H1 (cell line): ENCODE data around the gene ALKBH7. TPM values are rescaled to one million over a fixed set of nuclear protein-coding genes. Genes with fewer than 3 reads are reported as not detected.

Source experiments
- CTCF ChIA-PET: fragments of 300-600 bp; sonication (Branson Sonifier 250); formaldehyde crosslinking; loops from one replicate; lab custom pipeline; 2021; ENCODE audit not compliant: partially characterized antibody; lab: Charles Lee
- POLR2A ChIA-PET: fragments of 300-600 bp; sonication (Branson Sonifier 250); formaldehyde crosslinking; loops from one replicate; lab custom pipeline; 2021; ENCODE audit warnings: inconsistent platforms; ENCODE audit not compliant: partially characterized antibody; lab: Charles Lee
- DNase-seq, 2 experiments: peaks; one replicate each; pipeline versions ENCODE4 v3.0.0 to v3.0.0-alpha.2; 2010 to 2022; ENCODE audit warnings: low spot score in 2 of 2, low read depth in 1 of 2, mixed read lengths in 1 of 2
- FAIRE-seq: peaks from 2 replicates; lab custom pipeline; 2011; peaks lifted over from hg19 to GRCh38; lab: Jason Lieb, UNC
- H2AFZ ChIP-seq: 2 replicates; pipeline ENCODE4 v1.8.1; 2012; ENCODE audit warnings: low read length, inconsistent platforms
- H2AK5ac ChIP-seq: 2 replicates; pipeline ENCODE4 v1.6.1; 2013; ENCODE audit warnings: low read depth, low read length
- H2BK120ac ChIP-seq: replicated peaks from 2 replicates; pipeline ENCODE3; 2013; ENCODE audit warnings: low read depth, low read length, inconsistent platforms
- H2BK12ac ChIP-seq: 2 replicates; pipeline ENCODE4 v1.6.1; 2013; ENCODE audit warnings: low read depth, low read length
- H2BK15ac ChIP-seq: 2 replicates; pipeline ENCODE4 v1.6.1; 2013; ENCODE audit warnings: low read length
- H2BK20ac ChIP-seq: 2 replicates; pipeline ENCODE4 v1.6.1; 2013; ENCODE audit warnings: low read length
- H2BK5ac ChIP-seq: 2 replicates; pipeline ENCODE4 v1.6.1; 2013; ENCODE audit warnings: low read depth, low read length
- H3K14ac ChIP-seq: 2 replicates; pipeline ENCODE4 v1.6.1; 2013; ENCODE audit warnings: inconsistent platforms; ENCODE audit not compliant: insufficient read length
- H3K18ac ChIP-seq: 2 replicates; pipeline ENCODE4 v1.6.1; 2013; ENCODE audit warnings: low read length; ENCODE audit errors: extremely low read depth
- H3K23ac ChIP-seq: 2 replicates; pipeline ENCODE4 v1.6.1; 2013; ENCODE audit warnings: inconsistent platforms; ENCODE audit not compliant: insufficient read length
- H3K23me2 ChIP-seq: 2 replicates; pipeline ENCODE4 v1.6.1; 2013; ENCODE audit warnings: low read depth, low read length
- H3K27ac ChIP-seq: 2 replicates; pipeline ENCODE4 v1.6.1; 2011; ENCODE audit warnings: low read depth, low read length, inconsistent platforms
- H3K27me3 ChIP-seq, 4 experiments: replicated peaks in 1 of 4; 1 replicate in 1 of 4; 2 replicates in 3 of 4; pipeline versions ENCODE4 v1.6.1 to v1.8.1; 2011 to 2013; ENCODE audit warnings: low read length in 3 of 4, mild to moderate bottlenecking in 3 of 4, inconsistent platforms in 2 of 4, mixed read lengths in 2 of 4, moderate library complexity in 1 of 4; ENCODE audit not compliant: control insufficient read depth in 3 of 4, insufficient read depth in 3 of 4; ENCODE audit errors: extremely low read depth in 1 of 4
- H3K36me3 ChIP-seq, 4 experiments: 2 replicates each; pipeline versions ENCODE4 v1.6.1 to v1.8.1; 2011 to 2013; ENCODE audit warnings: mild to moderate bottlenecking in 4 of 4, low read length in 3 of 4, moderate library complexity in 2 of 4, control low read depth in 1 of 4, inconsistent platforms in 1 of 4; ENCODE audit not compliant: insufficient read depth in 4 of 4, control insufficient read depth in 2 of 4
- H3K4ac ChIP-seq: replicated peaks from 2 replicates; pipeline ENCODE3; 2013; ENCODE audit warnings: low read length, low read depth, mixed read lengths, inconsistent platforms; ENCODE audit not compliant: insufficient read length
- H3K4me1 ChIP-seq, 4 experiments: replicated peaks in 1 of 4; 1 replicate in 1 of 4; 2 replicates in 3 of 4; pipeline versions ENCODE4 v1.6.1 to v1.8.1; 2011 to 2013; ENCODE audit warnings: low read length in 3 of 4, inconsistent platforms in 2 of 4, mixed read lengths in 1 of 4; ENCODE audit not compliant: insufficient read depth in 4 of 4, control insufficient read depth in 3 of 4
- H3K4me2 ChIP-seq, 2 experiments: 2 replicates each; pipeline versions ENCODE4 v1.6.1 to v1.8.1; 2011 to 2013; ENCODE audit warnings: low read depth in 2 of 2, low read length in 2 of 2, control low read depth in 1 of 2, inconsistent platforms in 1 of 2, mild to moderate bottlenecking in 1 of 2; ENCODE audit not compliant: insufficient read depth in 1 of 2
- H3K4me3 ChIP-seq, 4 experiments: fragments of 200-600, 300-600 bp in 1 of 4; sonication (generic), shearing (Covaris generic), sonication (Bioruptor Twin) in 1 of 4; 2 replicates each; pipeline versions ENCODE4 v1.5.1 to v1.8.1; 2011 to 2016; ENCODE audit warnings: low read length in 4 of 4, low read depth in 3 of 4, control low read depth in 2 of 4, inconsistent platforms in 2 of 4, mild to moderate bottlenecking in 2 of 4, mixed read lengths in 1 of 4, moderate library complexity in 1 of 4; ENCODE audit not compliant: insufficient read depth in 2 of 4; ENCODE audit errors: extremely low read depth in 1 of 4
- H3K56ac ChIP-seq: replicated peaks from 2 replicates; pipeline ENCODE3; 2013; ENCODE audit warnings: low read depth, mild to moderate bottlenecking, mixed read lengths, low read length, inconsistent platforms; ENCODE audit not compliant: insufficient read length
- H3K79me1 ChIP-seq: 2 replicates; pipeline ENCODE4 v1.6.1; 2013; ENCODE audit warnings: low read depth, low read length, control low read depth
- H3K79me2 ChIP-seq, 2 experiments: 2 replicates each; pipeline versions ENCODE4 v1.6.1 to v1.8.1; 2012 to 2013; ENCODE audit warnings: low read length in 2 of 2, mild to moderate bottlenecking in 2 of 2, inconsistent platforms in 1 of 2; ENCODE audit not compliant: insufficient read depth in 2 of 2, control insufficient read depth in 1 of 2
- H3K9ac ChIP-seq, 4 experiments: replicated peaks in 1 of 4; 1 replicate in 1 of 4; 2 replicates in 3 of 4; pipeline versions ENCODE4 v1.6.1 to v1.8.1; 2011 to 2013; ENCODE audit warnings: low read depth in 3 of 4, low read length in 3 of 4, control low read depth in 2 of 4, mild to moderate bottlenecking in 2 of 4, moderate library complexity in 2 of 4, inconsistent platforms in 1 of 4; ENCODE audit errors: extremely low read depth in 1 of 4
- H3K9me3 ChIP-seq, 2 experiments: 2 replicates each; pipeline versions ENCODE4 v1.6.1 to v1.8.1; 2012 to 2013; ENCODE audit warnings: mild to moderate bottlenecking in 2 of 2, moderate library complexity in 2 of 2, control low read depth in 1 of 2, inconsistent platforms in 1 of 2, low read depth in 1 of 2, low read length in 1 of 2, mixed read lengths in 1 of 2; ENCODE audit not compliant: insufficient read depth in 2 of 2
- H4K20me1 ChIP-seq, 2 experiments: replicated peaks in 1 of 2; 2 replicates each; pipeline versions ENCODE3 to v1.8.1; 2011 to 2013; ENCODE audit warnings: inconsistent platforms in 2 of 2, low read length in 2 of 2, mild to moderate bottlenecking in 1 of 2; ENCODE audit not compliant: insufficient read depth in 2 of 2, control insufficient read depth in 1 of 2
- H4K5ac ChIP-seq: 2 replicates; pipeline ENCODE4 v1.6.1; 2013; ENCODE audit warnings: low read length, low read depth, mixed read lengths, inconsistent platforms; ENCODE audit not compliant: insufficient read length
- H4K8ac ChIP-seq: 2 replicates; pipeline ENCODE4 v1.8.0; 2013; ENCODE audit warnings: mild to moderate bottlenecking, moderate library complexity, low read length, inconsistent platforms; ENCODE audit not compliant: insufficient read depth; ENCODE audit errors: extremely low read depth
- H4K91ac ChIP-seq: replicated peaks from 2 replicates; pipeline ENCODE3; 2013; ENCODE audit warnings: low read length, mixed read lengths, inconsistent platforms; ENCODE audit not compliant: insufficient read length
- ATF3 ChIP-seq: IDR thresholded peaks from 2 replicates; pipeline ENCODE4 v1.6.1; 2011; ENCODE audit warnings: low read depth, mild to moderate bottlenecking, low read length; ENCODE audit not compliant: insufficient read depth
- CBX8 ChIP-seq: fragments of 300-800, 300-1000 bp; sonication (generic); IDR thresholded peaks from 2 replicates; pipeline ENCODE4 v1.7.1; 2016; ENCODE audit warnings: low read depth, low read length, borderline replicate concordance
- CEBPB ChIP-seq: IDR thresholded peaks from 2 replicates; pipeline ENCODE4 v1.6.1; 2012; ENCODE audit warnings: low read depth, low read length
- ZNF274 ChIP-seq: IDR thresholded peaks from 2 replicates; pipeline ENCODE4 v1.7.0; 2012; ENCODE audit warnings: low read length, borderline replicate concordance; ENCODE audit errors: extremely low read depth
- WGBS, 2 experiments: shearing (Covaris generic) in 1 of 2; methylation state at CpG; one replicate each; pipeline versions ENCODE4 v1.1.6 to v1.1.7; 2013 to 2015; ENCODE audit warnings: low lambda C conversion rate in 2 of 2, mixed read lengths in 2 of 2, inconsistent platforms in 1 of 2, low coverage in 1 of 2, missing lambda C conversion rate in 1 of 2; ENCODE audit not compliant: insufficient replicate concordance in 2 of 2, insufficient coverage in 1 of 2, insufficient read length in 1 of 2; ENCODE audit errors: extremely low coverage in 1 of 2, missing lambda C conversion rate in 1 of 2; 5-methylcytosine and 5-hydroxymethylcytosine counted together
- polyA plus RNA-seq, 7 experiments: library from polyadenylated mRNA; depleted of rRNA in 3 of 7; stranded (reverse) in 5 of 7; unstranded in 2 of 7; fragments of >200 nt in 5 of 7; fragments of 200-250 nt in 2 of 7; gene quantifications; 1 replicate in 5 of 7; 2 replicates in 1 of 7; 4 replicates in 1 of 7; pipeline versions ENCODE4 v1.2.1 to v1.2.3, GENCODE V29; 2011 to 2013; ENCODE audit warnings: missing spikeins in 2 of 7, mixed read lengths in 2 of 7
- total RNA-seq: library from RNA; stranded (reverse); fragmentation: NEBNext Ultra II Directional; extraction: Animal tissue kit (Norgen Biotek cat#: 25700); gene quantifications from 2 replicates; pipeline ENCODE4 v1.2.1, GENCODE V29; 2021

ALKBH7 gene
- total and polyA plus RNA-seq, 2 of the 8 experiments (the other 6 are each of a cell fraction or from before 2014, with no cell fraction given) = 66.3 to 100 TPM

GRCh38 chr19:6415591-6416190, 43.1 kb downstream of the ALKBH7 start:
- Histone ChIP-seq H2BK20ac (no peak overlapping the region), H4K8ac (no peak overlapping the region), H3K79me2 (peaks cover 0 to 34% of the 10 kb centered on the region in 2 experiments), H4K20me1 (peaks cover 23 to 48% of the 10 kb centered on the region in 2 experiments), H2BK120ac (no peak overlapping the region), H2BK12ac (no peak overlapping the region), H2BK5ac (no peak overlapping the region), H2AK5ac (no peak overlapping the region), H3K9ac (no peak overlapping the region), H3K9me3 (no peaks in the 10 kb centered on the region), H3K23ac (no peak overlapping the region), H3K4me2 (no peak overlapping the region), H3K79me1 (peaks cover 18% of the 10 kb centered on the region), H3K27me3 (no peaks in the 10 kb centered on the region), H3K4ac (no peak overlapping the region), H3K14ac (no peak overlapping the region), H3K4me3 (no peak overlapping the region), H3K18ac (no peak overlapping the region), H2AFZ (no peak overlapping the region), H3K56ac (no peak overlapping the region), H3K23me2 (no peaks in the 10 kb centered on the region), H3K36me3 (peaks cover 42 to 74% (median 62%) of the 10 kb centered on the region in 4 experiments), H2BK15ac (no peak overlapping the region), H3K27ac (no peak overlapping the region), H3K4me1 (peaks cover 0 to 12% (median 6%) of the 10 kb centered on the region in 4 experiments; a peak in 6 of 7 replicates), H4K91ac (no peak overlapping the region), H4K5ac (no peak overlapping the region)
- TF ChIP-seq CEBPB (no peak), CBX8 (no peak), ATF3 (no peak), ZNF274 (no peak)
- CTCF ChIA-PET = interaction anchor here (1.4 kb wide), 1 partner anchor 197 kb away, joined by 3 read pairs; no protein-coding TSS in a partner anchor
- no peak for FAIRE-seq
- DNase-seq = no peak
- POLR2A ChIA-PET = interaction anchor here (1.2 to 1.6 kb wide), 2 partner anchors 10 to 18 kb away, joined by 4 to 5 read pairs; partner anchors contain the start of gene KHSRP
- WGBS, 2 experiments = 92% methylated on average over 10 of the region's 32 CpGs; no CpG with 5 or more reads in 1 of the 2 experiments
